ENCODE measurements around the gene VIPR2.

VIPR2 gene

DNA sequence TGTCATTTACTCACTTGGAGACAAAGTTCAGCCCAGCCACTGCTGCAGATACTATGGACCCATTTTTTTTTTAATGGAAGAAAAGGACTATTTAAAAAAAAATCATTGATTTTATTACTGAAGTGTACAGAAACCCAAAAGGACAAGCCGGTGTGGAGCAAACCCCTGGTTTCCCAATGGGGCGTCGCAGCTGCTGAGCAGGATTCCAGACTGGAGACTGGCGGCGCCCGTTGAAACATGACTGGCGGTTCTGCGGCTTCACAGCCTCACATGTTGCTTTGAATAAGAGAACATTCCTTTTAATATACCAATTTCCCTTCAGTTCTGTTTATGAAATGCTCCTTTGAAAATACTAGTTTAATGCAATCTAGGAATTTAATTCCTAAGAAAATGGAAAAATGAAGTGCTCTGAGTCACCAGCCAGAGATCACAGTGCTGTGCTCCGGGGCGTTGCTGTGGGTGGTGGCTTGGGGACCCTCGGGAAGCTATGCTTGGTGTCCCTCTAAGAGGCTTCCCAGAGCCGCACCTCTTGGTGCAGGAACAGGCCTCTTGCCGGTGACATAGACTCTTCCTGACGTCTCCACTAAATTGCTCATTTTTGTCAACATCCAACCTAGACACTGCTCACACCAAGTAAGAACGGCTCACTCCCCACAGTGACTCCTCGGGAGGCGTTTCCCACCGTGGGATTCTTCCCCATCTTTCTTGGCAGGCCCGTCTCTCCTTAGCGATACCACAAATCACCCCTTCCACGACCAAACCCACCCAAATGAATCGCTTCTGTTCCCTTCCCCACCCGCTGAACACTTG lies 12.0 kb upstream of the VIPR2 start:
- no peak for DNase-seq

DNA sequence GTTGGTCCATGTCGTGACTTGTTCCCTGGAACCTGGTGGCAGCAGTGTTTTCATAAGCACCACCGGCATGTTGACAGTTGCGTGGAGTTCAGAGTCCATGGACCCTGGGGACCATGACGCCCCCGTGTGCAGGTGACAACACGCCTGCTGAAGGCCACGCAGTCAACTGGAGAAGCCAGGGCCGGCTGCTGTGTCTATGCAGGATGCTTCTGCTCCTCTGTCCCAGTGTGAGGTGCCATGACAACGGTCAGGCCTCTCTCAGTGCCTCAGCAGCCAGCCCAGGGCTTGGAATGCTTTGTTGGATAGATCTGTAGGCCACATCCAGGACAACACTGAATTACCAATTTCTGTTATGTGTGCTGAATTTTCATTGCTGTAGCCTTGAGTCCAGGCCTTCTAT lies 10.7 kb upstream of the VIPR2 start:
- DNase-seq = no peak

DNA sequence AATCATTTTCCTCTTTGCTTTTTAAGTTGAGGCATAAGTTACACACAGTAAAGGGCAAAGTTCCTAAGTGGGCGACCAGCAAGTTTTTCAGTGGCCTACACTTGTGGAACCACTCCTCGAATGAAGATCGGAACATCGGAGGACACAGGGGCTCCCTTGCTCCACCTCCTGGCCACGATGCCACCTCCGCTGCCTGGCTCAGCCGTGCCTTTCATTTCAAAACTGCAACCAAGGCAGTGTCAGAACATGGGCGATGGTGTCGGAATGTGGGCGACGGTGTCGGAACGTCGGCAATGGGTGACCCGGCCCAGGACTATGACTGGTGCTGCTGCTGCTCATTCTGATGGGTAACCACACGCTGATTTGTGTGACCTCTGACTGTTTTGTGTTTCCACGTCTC lies 9.6 kb upstream of the VIPR2 start:
- DNase-seq = no peak

DNA sequence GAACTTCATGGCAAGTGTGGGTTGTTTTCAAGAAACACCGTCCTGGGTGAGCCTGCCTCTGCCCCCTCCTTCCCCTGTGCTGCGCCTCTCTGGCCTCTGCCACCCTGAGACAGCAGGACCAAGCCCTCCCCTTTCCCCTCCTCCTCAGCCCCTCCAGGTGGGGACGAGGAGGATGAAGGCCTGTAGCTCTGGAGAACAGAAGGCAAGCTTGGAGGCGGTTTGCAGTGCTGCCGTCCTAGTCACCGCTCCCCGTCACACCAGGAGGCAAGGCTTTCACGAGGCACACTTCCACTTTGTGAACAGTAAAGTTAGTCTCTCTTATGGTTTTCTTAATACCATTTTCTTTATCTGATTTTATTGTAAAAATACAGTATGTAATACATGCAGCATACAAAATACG lies 8.8 kb upstream of the VIPR2 start:
- DNase-seq = no peak

DNA sequence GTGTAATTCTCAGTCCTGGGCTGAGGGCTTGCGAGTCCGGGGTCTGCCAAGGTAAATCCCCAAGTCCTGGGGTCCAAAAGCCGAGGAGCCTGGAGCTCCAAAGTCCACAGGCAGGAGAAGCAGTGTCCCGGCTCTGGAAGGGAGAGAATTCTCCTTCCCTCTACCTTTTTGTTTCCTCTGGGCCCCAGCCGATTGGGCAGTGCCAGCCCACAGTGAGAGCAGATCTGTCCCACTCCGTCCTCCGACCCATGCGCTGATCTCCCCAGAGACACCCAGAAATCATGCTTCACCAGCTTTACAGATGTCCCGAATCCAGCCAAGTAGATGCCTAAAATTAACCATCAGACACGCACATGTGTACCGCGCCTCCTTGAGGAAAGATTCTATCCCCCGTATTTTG lies 8.1 kb upstream of the VIPR2 start:
- DNase-seq = no peak

DNA sequence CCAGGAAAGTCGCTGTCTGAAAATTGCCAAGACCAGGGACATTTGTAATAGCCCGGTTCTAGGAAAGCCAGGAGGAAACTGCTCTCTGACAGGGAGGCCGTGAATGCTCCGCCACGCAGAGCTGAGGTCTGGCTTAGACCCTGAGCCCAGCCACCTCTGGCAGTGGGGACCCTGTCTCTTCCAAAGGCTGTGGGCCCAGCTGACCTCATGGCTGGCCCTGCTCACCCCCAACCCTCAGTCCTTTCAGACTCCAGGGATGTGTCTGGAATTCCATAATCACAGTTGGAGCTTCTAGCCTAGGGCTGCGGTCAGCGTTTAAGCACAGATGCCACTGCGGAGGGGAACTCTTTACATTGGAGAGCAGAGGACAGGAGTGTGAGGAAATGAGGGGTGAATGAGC lies 6.6 kb upstream of the VIPR2 start:
- DNase-seq = no peak

DNA sequence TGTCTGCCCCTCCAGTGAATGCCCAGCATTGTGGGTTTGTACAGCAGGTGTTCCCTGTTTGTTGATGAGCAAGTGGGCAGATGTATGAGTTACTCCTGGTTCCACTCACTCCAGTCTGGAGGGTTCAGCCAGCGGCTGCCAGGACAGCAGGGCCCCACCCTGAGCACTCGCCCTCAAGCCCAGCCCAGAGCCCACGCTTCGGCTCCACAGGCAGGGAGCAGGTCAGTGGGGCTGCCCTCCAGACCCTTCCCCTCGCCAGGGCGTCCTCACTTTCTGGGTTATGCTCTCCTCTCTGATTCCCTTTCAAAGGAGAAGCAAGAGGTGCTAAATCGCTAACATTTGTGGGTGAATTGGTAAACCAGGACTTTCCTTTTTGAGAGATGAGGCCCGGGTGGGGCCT lies 4.8 kb upstream of the VIPR2 start:
- no peak for DNase-seq

DNA sequence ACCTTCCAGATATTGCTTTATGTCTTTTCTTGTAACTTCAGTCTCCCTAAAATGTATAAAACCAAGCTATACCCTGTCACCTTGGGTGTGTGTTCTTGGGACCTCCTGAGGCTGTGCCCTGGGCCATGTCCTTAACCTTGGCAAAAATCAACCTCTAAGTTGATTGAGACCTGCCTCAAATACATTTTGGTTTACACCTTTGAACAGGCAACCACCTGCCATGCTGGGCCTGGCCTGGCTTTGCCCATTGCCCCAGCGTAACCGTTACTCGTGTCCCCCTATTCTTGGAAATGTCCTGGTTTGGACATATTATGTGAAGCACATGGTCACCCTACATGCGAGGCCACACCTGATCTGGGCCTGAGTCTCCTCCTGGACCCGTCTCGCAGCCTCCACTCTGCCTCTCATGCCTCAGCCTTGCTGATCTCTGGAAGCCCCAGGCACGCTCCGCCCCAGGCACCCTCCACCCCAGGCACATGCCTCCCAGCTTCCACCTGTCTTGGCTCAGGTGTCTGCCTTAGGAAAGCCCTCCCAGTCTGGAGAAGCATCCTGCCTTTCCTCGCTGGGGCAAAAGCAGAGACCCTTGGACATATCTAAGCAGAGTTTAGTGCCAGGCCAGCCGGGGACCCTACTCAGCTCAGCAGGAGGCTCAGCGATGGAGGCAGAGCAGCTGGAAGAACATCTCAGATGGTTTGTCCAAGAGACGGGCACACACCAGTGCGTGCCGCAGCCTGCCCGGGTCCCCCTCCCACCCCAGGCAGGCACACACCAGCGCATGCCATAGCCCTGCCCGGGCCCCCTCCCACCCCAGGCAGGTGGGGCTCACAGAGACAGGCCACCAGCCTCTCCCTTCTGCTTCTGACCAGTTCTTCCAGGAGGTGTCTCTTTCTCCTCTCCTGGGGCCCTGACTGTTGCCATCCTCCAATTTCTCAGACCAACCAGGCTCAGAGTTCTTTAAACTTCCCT lies 4.0 kb upstream of the VIPR2 start:
- DNase-seq = no peak

DNA sequence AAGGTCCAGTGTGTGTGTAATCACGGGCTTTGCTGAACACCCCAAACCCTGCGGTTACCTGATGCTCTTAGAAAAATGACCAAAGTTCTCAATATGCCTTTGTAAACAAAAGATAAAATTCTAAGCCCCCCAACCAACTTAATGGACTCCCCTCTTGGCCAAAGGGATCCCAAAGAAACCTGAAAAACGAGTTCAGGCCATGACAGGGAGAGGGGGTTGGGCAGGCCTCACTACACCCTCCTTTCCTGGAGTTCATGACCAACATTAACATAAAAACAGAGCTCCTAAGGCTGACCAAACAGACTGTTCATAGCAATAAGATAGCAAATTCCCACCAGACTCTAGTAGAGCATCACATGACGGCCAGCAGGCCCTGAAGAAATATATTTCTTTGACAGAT lies 3.0 kb upstream of the VIPR2 start:
- no peak for DNase-seq

DNA sequence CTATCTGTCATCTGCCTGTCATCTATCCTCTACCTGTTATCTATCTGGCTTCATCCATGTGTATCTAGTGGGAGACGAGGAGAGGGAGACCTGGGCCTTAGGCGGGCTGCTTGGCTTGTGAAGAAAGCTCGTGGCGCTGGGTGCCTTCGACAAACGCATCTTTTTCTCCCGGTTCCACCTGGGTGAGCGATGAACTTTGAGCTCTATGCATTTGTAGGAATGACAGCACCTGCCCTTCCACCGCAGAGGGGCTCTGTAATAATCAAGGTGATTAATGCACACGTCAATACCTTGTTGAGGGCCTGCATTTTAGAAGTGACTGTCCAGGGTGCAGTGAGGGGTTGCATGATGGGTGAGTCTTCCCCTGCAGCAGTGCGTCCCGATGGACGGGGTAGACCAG lies 2.6 kb upstream of the VIPR2 start:
- no peak for DNase-seq

DNA sequence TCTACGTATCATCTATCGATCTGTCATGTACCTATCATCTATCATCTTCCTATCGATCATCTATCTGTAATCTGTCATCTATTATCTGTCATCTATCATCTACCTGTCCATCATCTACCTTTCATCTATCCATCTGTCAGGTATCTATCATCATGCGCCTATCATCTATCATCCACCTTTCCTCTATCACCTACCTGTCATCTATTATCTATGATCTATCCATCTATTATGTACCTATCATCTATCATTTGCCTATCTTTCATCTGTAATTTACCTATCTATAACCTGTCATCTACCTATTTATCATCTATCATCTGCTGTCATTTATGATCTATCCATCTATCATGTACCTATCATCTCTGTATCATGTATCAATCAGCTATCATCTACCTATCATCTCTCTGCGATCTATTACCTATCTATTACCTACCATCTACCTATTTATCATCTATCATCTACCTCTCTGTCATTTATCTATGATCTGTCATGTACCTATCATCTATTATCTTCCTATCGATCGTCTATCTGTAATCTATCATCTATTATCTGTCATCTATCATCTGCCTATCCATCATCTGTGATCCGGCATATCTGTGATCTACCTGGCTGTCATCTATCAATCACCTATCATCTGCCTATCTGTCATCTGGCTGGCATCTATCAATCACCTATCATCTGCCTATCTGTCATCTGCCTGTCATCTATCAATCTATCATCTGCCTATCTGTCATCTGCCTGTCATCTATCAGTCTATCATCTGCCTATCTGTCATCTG lies 1.6 kb upstream of the VIPR2 start:
- no peak for DNase-seq

DNA sequence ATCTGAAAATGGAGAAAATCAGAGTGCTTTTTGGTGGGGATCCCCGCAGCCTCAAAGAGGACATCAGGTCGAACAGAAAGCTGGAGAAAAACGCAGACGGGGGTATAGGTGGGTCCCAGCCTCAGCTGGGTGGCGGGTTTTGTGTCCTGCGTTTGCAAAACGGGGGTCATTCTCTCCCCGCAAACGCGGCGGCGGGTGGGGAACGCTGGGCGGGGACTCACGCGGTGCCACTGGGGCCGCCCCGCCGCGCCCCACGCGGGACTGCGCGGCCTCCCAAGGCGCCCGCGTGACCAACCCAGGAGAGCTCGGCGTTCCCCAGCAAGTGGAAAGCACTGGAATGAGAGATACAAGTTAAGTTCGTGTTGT lies 806 bp upstream of the VIPR2 start:
- no peak for DNase-seq

DNA sequence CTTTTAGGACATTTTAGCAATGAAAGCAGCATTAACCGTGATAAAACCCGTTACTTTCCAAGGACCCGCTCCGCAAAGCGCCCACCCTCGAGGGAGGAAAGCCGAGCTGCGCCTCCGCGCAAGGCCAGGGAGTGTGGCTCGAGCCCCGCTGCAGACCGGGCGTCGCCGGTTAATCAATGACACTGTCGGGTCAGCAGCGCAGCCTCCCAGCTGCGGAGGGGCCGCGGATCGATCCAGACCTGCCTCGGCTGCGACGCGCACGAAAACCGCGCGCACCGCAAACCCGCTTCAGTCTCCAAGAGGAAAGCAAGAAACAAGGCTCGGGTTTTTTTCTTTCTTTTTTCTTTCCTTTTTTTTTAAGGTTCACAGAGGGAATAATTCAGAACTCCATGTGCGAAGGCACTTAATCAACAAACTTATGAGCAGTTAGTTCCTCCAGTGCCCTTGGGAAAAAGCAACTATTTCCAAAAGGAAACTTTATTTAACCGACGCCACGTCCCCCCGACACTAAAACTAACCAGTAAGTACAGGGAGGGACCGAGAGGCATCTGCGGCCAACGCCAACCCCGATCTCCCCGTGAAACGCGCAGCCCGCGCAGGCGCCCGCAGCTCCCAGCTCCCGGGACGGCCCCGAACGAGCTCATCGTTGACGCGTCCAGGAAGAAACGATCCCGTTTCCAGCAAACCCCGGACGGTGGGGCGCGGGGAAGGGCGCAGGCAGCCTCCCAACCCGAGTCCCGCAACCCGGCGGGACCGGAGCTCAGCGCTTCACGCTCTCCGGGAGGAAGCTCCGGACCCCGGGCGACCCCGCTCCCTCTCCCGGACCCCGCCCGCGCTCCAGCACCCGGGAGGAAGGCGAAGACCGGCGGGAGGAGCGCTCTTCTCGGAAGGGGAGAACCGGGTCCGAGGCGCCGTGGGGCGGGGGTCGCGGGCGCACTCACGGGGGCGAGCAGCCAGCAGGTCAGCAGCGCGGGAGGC lies 598 bp downstream of the VIPR2 start:
- no peak for DNase-seq

DNA sequence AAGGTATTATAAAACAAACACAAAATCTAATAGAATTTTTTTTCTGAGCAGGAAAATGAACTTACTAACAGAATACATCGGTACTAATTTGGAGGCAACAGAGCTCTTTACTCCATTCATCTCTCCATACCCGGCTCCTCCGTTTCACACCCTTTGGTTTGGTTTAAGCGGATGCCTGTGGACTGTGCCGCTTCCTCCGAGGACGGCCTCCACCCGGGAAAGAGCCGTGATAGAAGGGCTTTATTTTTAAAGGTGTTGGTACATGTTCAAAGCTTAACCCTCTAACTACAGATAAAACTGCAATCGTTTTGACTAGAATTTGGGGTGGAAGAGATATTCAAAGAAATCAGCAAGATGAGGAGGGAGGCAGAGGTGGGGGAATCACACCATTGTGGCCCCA lies 1.9 kb downstream of the VIPR2 start:
- DNase-seq = no peak

DNA sequence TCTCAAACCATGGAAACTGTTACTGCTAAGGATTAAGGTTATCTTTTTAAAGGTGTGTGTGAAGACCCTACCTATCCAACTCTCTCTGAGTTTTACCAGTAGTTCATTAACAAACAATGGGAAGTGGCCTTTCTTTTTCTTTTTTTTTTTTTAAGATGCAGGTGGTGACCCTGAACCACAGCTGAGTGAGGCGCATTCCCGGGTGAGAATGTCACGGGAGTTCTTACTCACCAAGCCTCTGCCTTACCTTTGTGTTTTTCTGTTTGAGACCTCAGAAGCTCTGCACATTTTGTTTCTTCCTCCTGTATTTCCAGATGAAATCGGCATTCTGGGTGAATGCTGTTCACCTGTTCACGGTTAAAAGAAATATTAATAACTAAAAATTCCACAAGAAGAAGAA lies 2.5 kb downstream of the VIPR2 start:
- DNase-seq = no peak

DNA sequence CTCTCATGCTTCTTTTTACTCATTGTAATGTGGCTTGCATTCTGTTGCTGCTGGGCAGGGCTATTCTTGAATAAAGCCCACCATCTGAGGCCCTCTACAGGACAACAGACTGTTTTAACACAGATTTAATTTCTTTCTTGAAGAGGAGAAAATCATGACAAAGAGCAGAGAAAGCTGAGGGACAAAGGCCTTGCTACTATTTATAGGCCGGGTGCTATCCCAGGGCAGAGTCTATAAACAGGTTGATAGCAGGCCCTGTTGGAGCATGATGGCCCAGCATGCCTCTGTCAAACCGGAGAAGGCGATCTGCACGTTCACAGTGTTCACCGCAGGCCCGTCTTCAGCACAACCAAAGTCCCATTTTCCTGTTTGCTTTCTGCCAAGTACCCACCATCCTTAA lies 3.0 kb downstream of the VIPR2 start:
- no peak for DNase-seq

DNA sequence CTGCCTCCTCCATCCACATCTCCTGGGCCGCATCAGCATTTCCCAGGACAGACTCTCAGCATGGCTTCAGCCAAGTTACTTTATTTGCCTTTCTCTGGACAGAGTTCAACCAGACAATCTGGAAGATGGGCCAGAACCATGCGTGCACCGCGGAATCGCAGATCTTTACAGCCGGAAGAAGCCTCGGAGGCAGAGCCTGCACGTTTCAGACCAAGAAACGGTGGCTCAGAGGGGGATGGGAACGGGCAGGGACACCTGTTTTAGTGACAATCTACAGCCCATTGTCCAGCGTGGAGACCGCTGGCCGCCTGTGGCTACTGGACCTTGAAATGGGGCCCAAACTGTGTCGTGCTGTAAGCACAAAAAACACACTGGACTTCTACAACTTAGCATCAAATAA lies 3.5 kb downstream of the VIPR2 start:
- no peak for DNase-seq

DNA sequence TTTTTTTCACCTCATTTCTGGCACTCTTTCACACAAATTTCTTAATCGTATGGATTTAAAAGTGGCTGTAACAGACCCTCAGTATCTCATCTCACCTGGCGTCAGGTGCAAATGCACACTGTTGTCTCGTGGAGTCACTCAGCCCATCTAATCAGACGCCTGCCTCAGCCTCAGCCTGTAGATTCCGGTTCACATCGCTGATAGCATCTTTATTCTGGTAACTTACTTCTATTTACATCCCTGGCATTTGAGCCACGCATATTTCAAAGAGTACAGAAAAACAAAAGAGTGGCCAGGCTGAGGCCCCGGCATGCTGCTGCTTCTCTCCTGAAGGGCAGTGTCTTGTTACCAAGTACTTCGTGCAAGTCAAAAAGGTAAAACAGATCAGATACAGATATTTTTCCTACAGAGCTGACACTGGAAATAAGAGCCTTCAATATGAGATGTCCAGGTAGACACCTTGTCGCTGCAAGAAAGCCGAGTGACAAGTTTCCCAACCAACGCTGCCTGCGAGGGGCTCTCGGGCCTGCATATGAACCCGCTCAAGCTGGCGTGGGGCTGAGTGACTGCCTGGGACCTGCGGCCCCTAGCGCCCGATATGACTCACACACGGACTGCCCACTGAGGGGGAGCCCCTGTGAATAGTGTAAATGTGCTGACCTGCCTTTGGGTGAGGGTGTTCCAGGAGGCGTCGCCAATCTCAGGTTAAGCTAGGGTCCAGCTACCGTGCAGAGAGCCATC lies 4.3 kb downstream of the VIPR2 start:
- no peak for DNase-seq

DNA sequence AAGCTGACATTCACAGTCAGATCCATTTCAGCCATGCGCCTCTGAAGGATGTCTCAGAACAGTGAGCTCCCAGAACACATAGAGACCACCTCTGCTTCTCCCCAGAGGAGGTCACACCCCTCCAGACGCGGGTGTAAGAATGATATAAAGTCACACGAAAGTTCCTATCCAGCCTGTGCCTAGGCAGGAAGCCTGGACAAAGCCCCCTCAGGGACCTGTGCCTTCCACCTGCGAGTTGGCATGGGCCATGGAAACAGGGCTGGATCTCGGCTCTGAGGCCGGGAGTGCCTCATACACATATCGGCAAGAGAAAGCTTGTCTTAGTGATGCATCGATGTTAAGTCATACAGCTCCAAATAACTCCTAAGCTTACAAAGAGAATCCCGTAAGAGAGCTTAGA lies 5.0 kb downstream of the VIPR2 start:
- no peak for DNase-seq

DNA sequence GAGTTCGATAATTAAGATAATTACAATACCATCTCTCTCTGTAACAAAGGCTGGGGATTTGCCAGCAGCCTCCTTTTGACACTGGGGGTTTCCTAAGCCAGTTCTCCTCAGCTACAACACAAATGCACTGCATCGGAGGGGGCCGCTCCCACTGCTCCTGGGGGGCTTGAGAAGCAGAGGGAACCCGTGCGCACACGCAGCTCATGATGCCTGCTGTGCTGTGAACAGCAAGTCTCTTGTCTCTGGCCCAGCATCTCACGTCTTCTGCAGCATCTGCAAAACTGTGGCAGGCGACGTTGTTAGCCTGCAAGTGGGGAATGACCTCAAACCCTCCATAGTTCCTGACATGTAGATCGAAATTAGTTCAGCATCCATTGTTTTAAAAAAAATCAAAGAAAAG lies 5.5 kb downstream of the VIPR2 start:
- DNase-seq = no peak

DNA sequence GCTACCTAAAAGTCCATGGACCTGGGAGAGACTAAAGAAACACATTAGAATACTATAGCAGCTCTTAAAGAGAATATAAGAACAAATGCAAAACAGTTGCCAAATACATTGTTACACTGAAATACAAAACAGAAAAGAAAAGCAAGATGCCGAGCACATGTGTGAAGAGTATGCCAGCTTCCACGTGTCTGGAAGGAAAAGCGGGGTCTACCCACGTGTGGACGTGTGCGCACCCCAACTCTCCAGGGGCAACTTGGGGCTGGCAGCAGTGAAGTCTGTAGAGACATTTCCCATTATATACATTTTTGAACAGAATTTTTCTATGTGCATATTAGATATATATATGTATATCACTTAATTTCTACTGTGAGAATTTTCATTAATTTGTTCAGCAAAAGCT lies 6.2 kb downstream of the VIPR2 start:
- no peak for DNase-seq

DNA sequence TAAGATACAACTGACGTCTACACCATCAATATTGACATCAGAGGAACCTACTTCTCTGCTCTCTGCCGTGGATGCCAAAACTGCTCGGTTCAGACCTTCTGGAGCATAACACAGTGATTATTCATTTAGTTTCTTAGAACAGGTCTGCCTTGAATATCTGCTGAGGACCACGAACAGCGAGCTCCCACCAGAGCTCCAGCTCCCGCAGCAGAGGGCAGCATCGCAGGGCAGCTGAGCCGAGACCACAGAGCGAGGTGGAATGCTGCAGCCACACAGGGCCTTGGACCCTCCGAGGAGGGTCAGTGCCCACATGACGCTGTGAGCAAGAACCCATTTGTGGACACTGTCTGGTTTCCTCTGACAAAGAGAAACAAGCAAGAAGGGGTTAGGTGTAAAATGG lies 6.8 kb downstream of the VIPR2 start:
- no peak for DNase-seq

All from GOT3 (cell line).